D721Med (cell line): Measurements from ENCODE around the gene ATP4A.
"Not testable (repeated sequence)": the region's sequence is repeated elsewhere in the genome, so short reads cannot be mapped to it uniquely, and the experiment has no call there.

Source experiments
- DNase-seq: peaks from one replicate; pipeline ENCODE4 v3.0.0; 2011; ENCODE audit warnings: low spot score; ENCODE audit not compliant: insufficient read length
- FAIRE-seq: peaks from 2 replicates; lab custom pipeline; 2011; peaks lifted over from hg19 to GRCh38; lab: Jason Lieb, UNC
- TF ChIP-seq, protein P1 (sequence below): IDR thresholded peaks from 2 replicates; pipeline ENCODE4 v1.5.1; 2012; ENCODE audit warnings: mild to moderate bottlenecking, control low read depth; ENCODE audit not compliant: insufficient read depth; ENCODE audit errors: missing control alignments

The ATP4A gene

DNA sequence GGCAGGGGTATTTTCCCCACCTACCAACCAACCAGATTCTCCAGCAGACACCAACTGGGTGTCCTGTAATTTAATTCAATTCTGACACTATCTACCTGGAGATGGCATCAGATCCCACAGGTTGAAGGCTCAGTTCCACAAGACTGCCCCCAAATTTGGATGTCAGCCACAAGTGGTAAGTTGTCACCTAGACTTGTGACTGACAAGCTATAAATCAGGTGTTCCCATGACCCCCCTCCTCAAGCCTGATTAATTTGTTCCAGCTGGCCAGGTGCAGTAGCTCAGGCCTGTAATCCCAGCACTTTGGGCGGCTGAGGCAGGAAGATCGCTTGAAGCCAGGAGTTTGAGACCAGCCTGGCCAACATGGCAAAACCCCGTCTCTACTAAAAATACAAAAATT, 38.5 kb upstream of the ATP4A start:
- TF ChIP-seq, protein P1, sequence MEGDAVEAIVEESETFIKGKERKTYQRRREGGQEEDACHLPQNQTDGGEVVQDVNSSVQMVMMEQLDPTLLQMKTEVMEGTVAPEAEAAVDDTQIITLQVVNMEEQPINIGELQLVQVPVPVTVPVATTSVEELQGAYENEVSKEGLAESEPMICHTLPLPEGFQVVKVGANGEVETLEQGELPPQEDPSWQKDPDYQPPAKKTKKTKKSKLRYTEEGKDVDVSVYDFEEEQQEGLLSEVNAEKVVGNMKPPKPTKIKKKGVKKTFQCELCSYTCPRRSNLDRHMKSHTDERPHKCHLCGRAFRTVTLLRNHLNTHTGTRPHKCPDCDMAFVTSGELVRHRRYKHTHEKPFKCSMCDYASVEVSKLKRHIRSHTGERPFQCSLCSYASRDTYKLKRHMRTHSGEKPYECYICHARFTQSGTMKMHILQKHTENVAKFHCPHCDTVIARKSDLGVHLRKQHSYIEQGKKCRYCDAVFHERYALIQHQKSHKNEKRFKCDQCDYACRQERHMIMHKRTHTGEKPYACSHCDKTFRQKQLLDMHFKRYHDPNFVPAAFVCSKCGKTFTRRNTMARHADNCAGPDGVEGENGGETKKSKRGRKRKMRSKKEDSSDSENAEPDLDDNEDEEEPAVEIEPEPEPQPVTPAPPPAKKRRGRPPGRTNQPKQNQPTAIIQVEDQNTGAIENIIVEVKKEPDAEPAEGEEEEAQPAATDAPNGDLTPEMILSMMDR: no peak
- DNase-seq (no peak), FAIRE-seq (no peak)

GRCh38 chr19:35596366-35596999, 33.0 kb upstream of the ATP4A start:
- no peak for FAIRE-seq
- DNase-seq: no peak
- TF ChIP-seq, protein P1: no peak

DNA sequence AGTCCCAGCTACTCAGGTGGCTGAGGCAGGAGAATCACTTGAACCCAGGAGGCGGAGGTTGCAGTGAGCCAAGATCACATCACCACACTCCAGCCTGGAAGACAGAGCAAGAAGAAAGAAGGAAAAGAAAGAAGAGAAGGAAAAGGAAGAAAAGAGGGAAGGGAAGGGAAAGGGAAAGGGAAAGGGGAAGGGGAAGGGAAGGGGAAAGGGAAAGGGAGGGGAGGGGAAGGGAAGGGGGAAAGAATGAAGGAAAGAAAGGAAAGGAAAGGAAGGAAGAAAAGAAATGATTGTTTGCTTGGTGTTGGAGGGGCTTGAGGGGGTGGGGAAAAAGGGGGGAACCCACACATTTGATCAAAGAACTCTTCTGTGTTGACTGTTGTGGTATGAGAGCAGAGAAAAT, 32.5 kb upstream of the ATP4A start:
- FAIRE-seq (no peak), DNase-seq (no peak)
- TF ChIP-seq, protein P1: no peak

- FAIRE-seq, DNase-seq: not testable (repeated sequence)
These were observed 31.6 kb upstream of the ATP4A start for GRCh38 chr19:35595026-35595425.

DNA sequence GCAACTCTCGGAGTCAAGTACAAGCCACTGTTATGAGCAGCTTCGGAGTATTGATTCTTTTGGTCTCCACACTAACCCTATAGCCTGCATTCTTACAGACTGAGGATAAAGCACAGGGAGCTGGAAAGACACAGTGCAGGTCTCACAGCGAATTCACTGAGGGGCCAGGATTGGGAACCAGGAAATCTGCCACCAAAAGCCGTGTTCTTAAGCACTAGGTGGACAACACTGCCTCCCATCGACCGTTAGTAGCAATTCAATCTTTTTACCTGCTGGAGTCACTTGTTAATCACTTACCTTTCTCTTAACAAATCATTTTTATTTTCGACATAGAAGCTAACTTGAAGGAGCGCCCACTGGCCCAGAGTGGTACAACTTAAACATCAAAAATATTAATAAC, 28.8 kb upstream of the ATP4A start:
- FAIRE-seq (no peak), DNase-seq (no peak)
- TF ChIP-seq, protein P1: peak; percentile 48

DNA sequence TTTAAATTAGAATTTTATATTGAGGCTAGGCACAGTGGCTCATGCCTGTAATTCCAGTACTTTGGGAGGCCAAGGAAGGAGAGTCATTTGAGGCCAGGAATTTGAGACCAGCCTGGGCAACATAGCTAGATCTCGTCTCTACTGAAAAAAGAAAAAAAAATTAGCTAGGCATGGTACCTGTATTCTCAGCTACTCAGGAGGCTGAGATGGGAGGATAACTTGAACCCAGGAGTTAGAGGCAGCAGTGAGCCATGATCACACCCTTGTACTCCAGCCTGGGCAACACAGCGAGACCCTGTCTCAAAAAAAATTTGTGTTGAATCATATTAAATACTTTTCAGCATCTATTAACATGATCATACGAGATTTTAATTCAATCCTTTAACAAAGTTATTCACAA, 27.4 kb upstream of the ATP4A start:
- TF ChIP-seq, protein P1: no peak
- DNase-seq: no peak
- FAIRE-seq: no peak

GRCh38 chr19:35587321-35587720, 23.9 kb upstream of the ATP4A start:
- DNase-seq: no peak
- no peak for FAIRE-seq
- TF ChIP-seq, protein P1: no peak

DNA sequence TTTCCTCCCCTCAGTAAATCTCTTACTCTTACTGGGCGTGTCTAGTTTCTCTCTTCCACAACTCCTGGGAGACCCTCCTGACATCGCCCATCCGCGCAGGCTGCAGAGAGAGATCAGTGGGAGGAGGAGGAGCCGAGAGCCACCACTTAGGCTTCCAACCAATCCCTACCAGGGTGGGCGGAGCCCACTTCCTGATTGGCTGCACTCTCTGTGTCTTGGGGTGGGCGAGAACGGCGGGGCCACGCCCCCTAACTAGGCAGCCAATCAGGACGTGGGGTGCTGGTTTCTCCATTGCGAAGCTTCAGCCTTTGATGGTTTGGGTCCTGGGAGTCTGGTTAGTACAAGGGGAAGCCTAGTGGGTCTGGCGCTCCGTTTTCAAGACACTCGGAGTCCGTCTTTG, 22.4 kb upstream of the ATP4A start, which contains the start of gene PMIS2:
Gene PMIS2 (plus strand): TSS at position 326 of the 400 bp plus-strand sequence. CDS start 87 bp downstream, outside the sequence.
- DNase-seq (no peak), FAIRE-seq (no peak)
- TF ChIP-seq, protein P1: no peak
